Gastrocnemius medialis (tissue), 4 donors: ENCODE data around the gene LEKR1. TPM values are rescaled to one million over a fixed set of nuclear protein-coding genes. Genes with fewer than 3 reads are reported as not detected.

ENCODE experiments used
- ATAC-seq, 2 donors: fragments of 150-250 bp; one replicate each; pipeline ENCODE4 v1.9.1; 2016
- DNase-seq, 2 donors: peaks; one replicate each; pipeline ENCODE4 v3.0.0-alpha.2; 2019
- H3K27ac ChIP-seq, 4 donors: fragments of 200-600 bp; sonication (generic); 1 replicate in 1 of 4; 2 replicates in 3 of 4; pipeline ENCODE4 v1.5.1; 2016 to 2018; ENCODE audit warnings: mild to moderate bottlenecking in 2 of 4, moderate library complexity in 1 of 4
- H3K27me3 ChIP-seq, 3 donors: fragments of 200-600 bp; sonication (generic) in 2 of 3; 1 replicate in 1 of 3; 2 replicates in 2 of 3; pipeline versions ENCODE4 v1.5.1 to v1.6.0; 2016 to 2019; ENCODE audit warnings: mild to moderate bottlenecking in 1 of 3, moderate library complexity in 1 of 3
- H3K36me3 ChIP-seq, 2 donors: fragments of 200-600 bp; sonication (generic) in 1 of 2; one replicate each; pipeline ENCODE4 v1.5.1; 2017 to 2018
- H3K4me1 ChIP-seq, 2 donors: fragments of 200-600 bp; sonication (generic) in 1 of 2; one replicate each; pipeline ENCODE4 v1.5.1; 2016 to 2017; ENCODE audit warnings: mild to moderate bottlenecking in 2 of 2
- H3K4me3 ChIP-seq, 4 donors: fragments of 200-600 bp; sonication (generic) in 3 of 4; 1 replicate in 1 of 4; 2 replicates in 3 of 4; pipeline ENCODE4 v1.5.1; 2016 to 2019; ENCODE audit warnings: mild to moderate bottlenecking in 2 of 4
- H3K9me3 ChIP-seq, 3 donors: fragments of 200-600 bp; sonication (generic) in 2 of 3; 1 replicate in 1 of 3; 2 replicates in 2 of 3; pipeline ENCODE4 v1.5.1; 2016 to 2019
- POLR2A ChIP-seq, 2 donors: fragments of 450-650 bp; IDR thresholded peaks; one replicate each; pipeline ENCODE4 v1.6.1; 2017; ENCODE audit warnings: antibody characterized with exemption in 2 of 2, mild to moderate bottlenecking in 2 of 2, moderate library complexity in 2 of 2
- in situ Hi-C, 4 donors: fragments of 200-750 bp; cut with MboI; loops; one replicate each; pipeline versions ENCODE4 v1.15.0 to v1.8.0; 2017; ENCODE audit warnings: low sequenced_read_pairs in 4 of 4
- intact Hi-C: fragments of 100-400 bp; cut with DNase I; formaldehyde crosslinking; loops from one replicate; pipeline ENCODE4 v1.15.1; 2023; ENCODE audit warnings: low total_unique reads
- total RNA-seq, 4 donors: library from RNA; depleted of rRNA; stranded (reverse); fragments of >200 nt; gene quantifications; one replicate each; pipeline versions ENCODE4 v1.1.0 to v1.2.3, GENCODE V29; 2016
- TF ChIP-seq, protein P1 (sequence below), 5 experiments: fragments of 450-650 bp in 3 of 5; fragments of 200-600 bp in 2 of 5; sonication (generic) in 2 of 5; IDR thresholded peaks in 4 of 5; conservative IDR thresholded peaks in 1 of 5; 1 replicate in 4 of 5; 2 replicates in 1 of 5; pipeline ENCODE4 v1.5.1; 2016 to 2019; ENCODE audit warnings: antibody characterized with exemption in 5 of 5, mild to moderate bottlenecking in 3 of 5, moderate library complexity in 3 of 5

LEKR1 gene
- total RNA-seq, 4 donors from 2014 or later, result 0.20 to 0.56 TPM; not detected in 2

DNA sequence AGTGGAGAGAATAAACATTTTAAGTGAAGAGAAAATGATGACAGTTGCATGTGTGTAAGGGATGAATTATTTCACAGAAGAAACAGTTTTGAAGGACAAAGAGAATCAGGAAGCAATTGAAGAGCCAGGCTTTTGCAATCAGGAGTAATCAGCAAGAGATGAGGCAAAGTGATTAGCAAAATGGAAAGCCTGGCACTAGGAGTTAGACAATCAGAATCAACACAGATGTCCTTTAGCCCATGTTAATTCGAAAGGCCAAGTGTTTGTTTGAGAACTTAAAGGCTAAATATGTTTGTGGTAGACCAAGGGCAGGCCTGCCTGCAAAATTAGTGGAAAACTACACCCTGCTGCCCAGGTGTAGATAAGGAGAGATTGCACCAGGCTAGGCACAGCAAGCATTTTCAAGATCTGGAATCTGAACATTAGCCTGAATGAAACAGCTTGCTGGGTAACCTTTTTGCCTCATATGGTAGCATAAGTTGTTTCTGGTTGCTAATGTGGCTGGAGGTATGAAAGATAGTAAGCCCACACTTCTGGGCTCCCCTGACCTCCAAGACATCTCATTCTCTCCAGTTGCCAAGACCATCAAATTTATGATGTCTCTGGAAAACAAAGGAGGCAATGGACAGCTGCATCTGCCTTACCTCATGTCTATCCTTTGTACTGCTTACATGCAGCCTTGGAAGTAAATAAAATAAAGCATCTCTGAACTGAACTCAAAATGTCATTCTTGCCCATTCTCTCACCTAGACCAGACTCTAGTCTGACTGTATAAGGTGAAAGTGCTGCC, 22.0 kb upstream of the LEKR1 start:
- no peaks in the 10 kb centered on the region for H3K36me3 ChIP-seq
- TF ChIP-seq, protein P1, sequence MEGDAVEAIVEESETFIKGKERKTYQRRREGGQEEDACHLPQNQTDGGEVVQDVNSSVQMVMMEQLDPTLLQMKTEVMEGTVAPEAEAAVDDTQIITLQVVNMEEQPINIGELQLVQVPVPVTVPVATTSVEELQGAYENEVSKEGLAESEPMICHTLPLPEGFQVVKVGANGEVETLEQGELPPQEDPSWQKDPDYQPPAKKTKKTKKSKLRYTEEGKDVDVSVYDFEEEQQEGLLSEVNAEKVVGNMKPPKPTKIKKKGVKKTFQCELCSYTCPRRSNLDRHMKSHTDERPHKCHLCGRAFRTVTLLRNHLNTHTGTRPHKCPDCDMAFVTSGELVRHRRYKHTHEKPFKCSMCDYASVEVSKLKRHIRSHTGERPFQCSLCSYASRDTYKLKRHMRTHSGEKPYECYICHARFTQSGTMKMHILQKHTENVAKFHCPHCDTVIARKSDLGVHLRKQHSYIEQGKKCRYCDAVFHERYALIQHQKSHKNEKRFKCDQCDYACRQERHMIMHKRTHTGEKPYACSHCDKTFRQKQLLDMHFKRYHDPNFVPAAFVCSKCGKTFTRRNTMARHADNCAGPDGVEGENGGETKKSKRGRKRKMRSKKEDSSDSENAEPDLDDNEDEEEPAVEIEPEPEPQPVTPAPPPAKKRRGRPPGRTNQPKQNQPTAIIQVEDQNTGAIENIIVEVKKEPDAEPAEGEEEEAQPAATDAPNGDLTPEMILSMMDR (IDR thresholded peaks at IDR 0.05 in 4 of 5, conservative IDR thresholded peaks at IDR 0.05 in 1 of 5), result no peak
- TF ChIP-seq POLR2A (IDR thresholded peaks at IDR 0.05), result no peak
- no peak overlapping the region for H3K27ac ChIP-seq
- intact Hi-C loops, result no loop called here
- no peak overlapping the region for H3K4me3 ChIP-seq
- ATAC-seq, result no peak
- DNase-seq, result no peak
- no peaks in the 10 kb centered on the region for H3K27me3 ChIP-seq
- no peaks in the 10 kb centered on the region for H3K4me1 ChIP-seq
- in situ Hi-C loops, result loop anchor here in 2 of 4 donors (25.0 kb wide), 2 partner anchors 242 to 267 kb away; partner anchors contain the start of gene SSR3 (in 1 of the 2)
- H3K9me3 ChIP-seq, result no peaks in the 10 kb centered on the region

DNA sequence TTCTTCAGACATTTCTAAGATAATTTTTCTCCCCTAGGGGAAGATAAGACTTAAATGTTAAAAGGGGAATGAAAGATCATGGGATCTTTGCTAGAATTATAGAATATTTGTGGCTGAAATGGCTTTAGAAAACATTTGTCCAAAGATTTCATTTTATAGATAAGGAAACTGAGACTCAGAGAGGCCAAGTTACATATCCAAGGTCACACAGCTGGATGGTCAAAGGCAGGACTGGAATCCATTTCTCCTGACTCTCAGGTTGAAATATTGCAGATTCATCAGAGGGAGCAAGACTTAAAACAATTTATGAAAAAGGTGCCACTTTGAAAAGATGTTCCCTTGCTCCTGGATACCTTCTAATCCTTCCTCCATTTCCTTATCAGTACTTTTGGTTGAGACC, 19.5 kb upstream of the LEKR1 start:
- no peak overlapping the region for H3K4me3 ChIP-seq
- intact Hi-C loops, result no loop called here
- in situ Hi-C loops, result loop anchor here in 2 of 4 donors (25.0 kb wide), 2 partner anchors 244 to 269 kb away; partner anchors contain the start of gene SSR3 (in 1 of the 2)
- DNase-seq, result no peak
- H3K27ac ChIP-seq, result no peak overlapping the region
- H3K9me3 ChIP-seq, result no peaks in the 10 kb centered on the region
- TF ChIP-seq, protein P1 (IDR thresholded peaks at IDR 0.05 in 4 of 5, conservative IDR thresholded peaks at IDR 0.05 in 1 of 5), result no peak
- no peak for TF ChIP-seq POLR2A (IDR thresholded peaks at IDR 0.05)
- no peak for ATAC-seq
- no peaks in the 10 kb centered on the region for H3K27me3 ChIP-seq
- H3K36me3 ChIP-seq, result no peaks in the 10 kb centered on the region
- H3K4me1 ChIP-seq, result peaks cover 5 to 6% of the 10 kb centered on the region in 2 donors

DNA sequence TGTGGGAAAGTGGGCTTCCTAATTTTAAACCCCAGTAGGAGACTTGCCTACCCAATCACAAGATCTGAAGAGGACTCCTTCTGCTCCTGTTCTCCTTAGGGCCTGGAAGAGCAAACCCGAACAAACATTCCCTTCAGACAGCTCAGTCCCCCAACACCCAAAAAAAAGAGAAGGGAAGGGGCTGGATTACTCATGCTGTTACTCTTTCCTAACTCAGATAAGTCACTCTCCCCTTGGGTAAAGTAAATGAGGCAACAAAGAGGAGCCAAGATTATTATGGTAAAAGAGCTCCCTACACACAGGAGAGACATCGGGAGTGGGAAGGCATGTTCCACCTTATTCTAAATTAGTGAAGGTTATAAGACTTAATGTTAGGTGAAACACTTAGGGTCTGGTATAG, 18.1 kb upstream of the LEKR1 start:
- Histone ChIP-seq H3K27ac (no peak overlapping the region), H3K4me1 (peaks cover 13 to 15% of the 10 kb centered on the region in 2 donors), H3K27me3 (no peaks in the 10 kb centered on the region), H3K36me3 (no peaks in the 10 kb centered on the region), H3K9me3 (no peaks in the 10 kb centered on the region), H3K4me3 (no peak overlapping the region)
- in situ Hi-C loops, result loop anchor here in 2 of 4 donors (25.0 kb wide), 2 partner anchors 246 to 271 kb away; partner anchors contain the start of gene SSR3 (in 1 of the 2)
- intact Hi-C loops, result no loop called here
- TF ChIP-seq POLR2A (IDR thresholded peaks at IDR 0.05), result no peak
- TF ChIP-seq, protein P1 (IDR thresholded peaks at IDR 0.05 in 4 of 5, conservative IDR thresholded peaks at IDR 0.05 in 1 of 5), result no peak
- DNase-seq (no peak), ATAC-seq (no peak)

DNA sequence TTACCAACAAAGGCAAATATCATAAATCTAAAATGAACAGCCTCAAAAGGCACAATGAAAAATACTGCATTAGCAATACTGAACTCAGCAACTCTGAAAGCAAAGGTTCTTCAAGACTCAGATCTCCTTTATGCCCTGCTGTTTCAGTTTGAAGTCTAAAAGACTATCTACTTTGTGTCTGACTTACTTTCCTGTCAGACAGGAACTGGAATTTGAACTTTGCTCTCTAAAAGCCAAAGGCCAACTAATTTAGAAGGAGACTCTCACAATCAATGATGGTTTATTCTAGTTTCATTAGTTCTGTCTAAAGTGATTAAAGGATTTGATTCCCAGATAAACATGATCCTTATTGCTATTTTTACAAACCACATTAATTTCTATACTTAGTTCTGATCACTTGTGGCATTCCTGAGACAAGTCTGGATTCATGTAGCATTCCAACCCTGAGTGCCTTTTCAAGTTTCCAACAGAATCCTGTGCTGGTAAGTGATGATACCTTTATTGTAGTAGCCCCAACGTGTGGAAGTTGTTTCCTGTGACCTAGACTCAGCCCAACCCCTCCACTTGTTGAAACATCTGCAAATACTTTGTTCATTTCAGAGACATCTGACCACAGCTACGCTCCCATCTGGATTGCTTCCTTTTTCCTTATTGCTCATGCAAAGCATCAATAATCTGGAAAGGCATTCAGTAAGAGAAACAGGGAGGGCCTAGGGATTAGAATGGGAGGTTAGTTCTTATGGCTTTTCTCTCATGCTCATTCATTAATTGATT, 14.9 kb upstream of the LEKR1 start:
- intact Hi-C loops, result no loop called here
- in situ Hi-C loops, result loop anchor here in 2 of 4 donors (10.0 to 25.0 kb wide), 3 partner anchors 136 to 274 kb away; partner anchors contain the start of genes SSR3 (in 1 of the 2) and TIPARP (in 1 of the 2)
- TF ChIP-seq, protein P1 (IDR thresholded peaks at IDR 0.05 in 4 of 5, conservative IDR thresholded peaks at IDR 0.05 in 1 of 5), result no peak
- TF ChIP-seq POLR2A (IDR thresholded peaks at IDR 0.05), result no peak

More for the DNA sequence above, 14.9 kb upstream of the LEKR1 start:
- Histone ChIP-seq H3K9me3 (no peaks in the 10 kb centered on the region), H3K27ac (peak overlapping the region in 1 of 4 donors; percentile 31), H3K4me3 (no peak overlapping the region), H3K27me3 (no peaks in the 10 kb centered on the region), H3K4me1 (peaks cover 18 to 22% of the 10 kb centered on the region in 2 donors), H3K36me3 (no peaks in the 10 kb centered on the region)
- no peak for ATAC-seq
- no peak for DNase-seq
